H9 (cell line): Measurements from ENCODE around the gene TMEM272. TPM values are rescaled to one million over a fixed set of nuclear protein-coding genes. Genes with fewer than 3 reads are reported as not detected.
"Not testable (repeated sequence)": the region's sequence is repeated elsewhere in the genome, so short reads cannot be mapped to it uniquely, and the experiment has no call there.

Experiments
- DNase-seq: peaks from one replicate; pipeline ENCODE4 v3.0.0-alpha.2; 2017
- H2AFZ ChIP-seq: one replicate; pipeline ENCODE4 v1.6.1; 2013; ENCODE audit warnings: mild to moderate bottlenecking, low read length, control low read depth, moderate library complexity
- H2AK5ac ChIP-seq: 2 replicates; pipeline ENCODE4 v1.6.1; 2013; ENCODE audit warnings: low read length, control low read depth, mixed read lengths; ENCODE audit not compliant: insufficient read length
- H2BK120ac ChIP-seq: one replicate; pipeline ENCODE4 v1.6.1; 2013; ENCODE audit warnings: low read depth, mild to moderate bottlenecking, low read length, control low read depth, inconsistent platforms; ENCODE audit not compliant: poor library complexity, severe bottlenecking
- H2BK12ac ChIP-seq: 2 replicates; pipeline ENCODE4 v1.6.1; 2013; ENCODE audit warnings: low read length, control low read depth, mixed read lengths, low read depth; ENCODE audit not compliant: insufficient read length
- H2BK15ac ChIP-seq: 2 replicates; pipeline ENCODE4 v1.6.1; 2013; ENCODE audit warnings: low read depth, low read length, control low read depth
- H2BK20ac ChIP-seq: one replicate; pipeline ENCODE4 v1.6.1; 2013; ENCODE audit warnings: low read depth, mild to moderate bottlenecking, low read length, control low read depth, inconsistent platforms; ENCODE audit not compliant: poor library complexity, severe bottlenecking
- H2BK5ac ChIP-seq: 2 replicates; pipeline ENCODE4 v1.6.1; 2013; ENCODE audit warnings: low read length, control low read depth, mixed read lengths; ENCODE audit not compliant: insufficient read length
- H3K14ac ChIP-seq: 2 replicates; pipeline ENCODE4 v1.6.1; 2013; ENCODE audit warnings: low read length, control low read depth; ENCODE audit not compliant: insufficient read depth
- H3K18ac ChIP-seq: 2 replicates; pipeline ENCODE4 v1.6.1; 2013; ENCODE audit warnings: low read depth, mild to moderate bottlenecking, mixed read lengths, low read length, control low read depth; ENCODE audit not compliant: insufficient read length
- H3K23ac ChIP-seq: 2 replicates; pipeline ENCODE4 v1.6.1; 2013; ENCODE audit warnings: low read length, control low read depth, mixed read lengths, low read depth; ENCODE audit not compliant: insufficient read length
- H3K23me2 ChIP-seq: 2 replicates; pipeline ENCODE4 v1.6.1; 2013; ENCODE audit warnings: low read depth, mild to moderate bottlenecking, mixed read lengths, low read length, control low read depth; ENCODE audit not compliant: insufficient read length, poor library complexity, severe bottlenecking
- H3K27ac ChIP-seq: 2 replicates; pipeline ENCODE4 v1.5.1; 2013; ENCODE audit warnings: low read length, control low read depth, mixed read lengths, low read depth; ENCODE audit not compliant: insufficient read length
- H3K27me3 ChIP-seq: 2 replicates; pipeline ENCODE4 v1.6.1; 2013; ENCODE audit warnings: low read length, control low read depth, inconsistent platforms; ENCODE audit not compliant: insufficient read depth
- H3K4ac ChIP-seq: 2 replicates; pipeline ENCODE4 v1.6.1; 2013; ENCODE audit warnings: low read depth, mild to moderate bottlenecking, control low read depth, inconsistent platforms, low read length, moderate library complexity
- H3K4me1 ChIP-seq: 2 replicates; pipeline ENCODE4 v1.6.1; 2013; ENCODE audit warnings: low read length, control low read depth, inconsistent platforms; ENCODE audit not compliant: insufficient read depth
- H3K4me2 ChIP-seq: 2 replicates; pipeline ENCODE4 v1.6.1; 2013; ENCODE audit warnings: low read length, control low read depth, mixed read lengths; ENCODE audit not compliant: insufficient read length, insufficient read depth
- H3K56ac ChIP-seq: 2 replicates; pipeline ENCODE4 v1.6.1; 2013; ENCODE audit warnings: low read depth, mild to moderate bottlenecking, mixed read lengths, low read length, control low read depth; ENCODE audit not compliant: insufficient read length
- H3K79me1 ChIP-seq: 2 replicates; pipeline ENCODE4 v1.6.1; 2013; ENCODE audit warnings: low read depth, mild to moderate bottlenecking, moderate library complexity, low read length, control low read depth, inconsistent platforms; ENCODE audit not compliant: insufficient read depth, poor library complexity, severe bottlenecking
- H3K79me2 ChIP-seq: 2 replicates; pipeline ENCODE4 v1.6.1; 2013; ENCODE audit warnings: low read length, control low read depth, inconsistent platforms; ENCODE audit not compliant: insufficient read depth
- H3K9ac ChIP-seq: 2 replicates; pipeline ENCODE4 v1.6.1; 2013; ENCODE audit warnings: low read length, control low read depth, mixed read lengths; ENCODE audit not compliant: insufficient read length; ENCODE audit errors: extremely low read depth
- H3K9me3 ChIP-seq: one replicate; pipeline ENCODE4 v1.6.1; 2013; ENCODE audit warnings: low read depth, low read length, inconsistent platforms; ENCODE audit not compliant: control insufficient read depth
- H3T11ph ChIP-seq: one replicate; pipeline ENCODE4 v1.6.1; 2013; ENCODE audit warnings: mild to moderate bottlenecking, low read length, control low read depth, inconsistent platforms
- H4K20me1 ChIP-seq: one replicate; pipeline ENCODE4 v1.6.1; 2013; ENCODE audit not compliant: control insufficient read depth, insufficient read length, insufficient read depth
- H4K5ac ChIP-seq: 2 replicates; pipeline ENCODE4 v1.6.1; 2013; ENCODE audit warnings: low read depth, mild to moderate bottlenecking, mixed read lengths, low read length, control low read depth; ENCODE audit not compliant: insufficient read length
- H4K8ac ChIP-seq: replicated peaks from 2 replicates; pipeline ENCODE4 v1.6.1; 2013; ENCODE audit warnings: low read length, control low read depth, mixed read lengths, low read depth; ENCODE audit not compliant: insufficient read length
- H4K91ac ChIP-seq: 2 replicates; pipeline ENCODE4 v1.6.1; 2013; ENCODE audit warnings: low read depth, mild to moderate bottlenecking, moderate library complexity, mixed read lengths, low read length, control low read depth; ENCODE audit not compliant: insufficient read length
- H3K27ac Mint-ChIP-seq, 3 experiments: 2 replicates in 2 of 3; 3 replicates in 1 of 3; pipeline ENCODE4 v1.8.0; 2020 to 2021; ENCODE audit warnings: mixed read lengths in 3 of 3, mild to moderate bottlenecking in 1 of 3, moderate library complexity in 1 of 3
- H3K27me3 Mint-ChIP-seq: 2 replicates; pipeline ENCODE4 v1.8.0; 2021; ENCODE audit warnings: low read depth, mild to moderate bottlenecking, moderate library complexity, mixed read lengths
- H3K36me3 Mint-ChIP-seq, 3 experiments: 2 replicates in 2 of 3; 3 replicates in 1 of 3; pipeline ENCODE4 v1.8.0; 2020 to 2021; ENCODE audit warnings: low read depth in 3 of 3, mixed read lengths in 3 of 3; ENCODE audit not compliant: insufficient read depth in 1 of 3
- H3K4me1 Mint-ChIP-seq, 2 experiments: 2 replicates each; pipeline ENCODE4 v1.8.0; 2020; ENCODE audit warnings: mixed read lengths in 2 of 2
- H3K4me3 Mint-ChIP-seq, 2 experiments: 2 replicates in 1 of 2; 3 replicates in 1 of 2; pipeline ENCODE4 v1.8.0; 2020 to 2021; ENCODE audit warnings: mild to moderate bottlenecking in 2 of 2, mixed read lengths in 2 of 2, moderate library complexity in 1 of 2
- H3K9me3 Mint-ChIP-seq, 2 experiments: 2 replicates in 1 of 2; 3 replicates in 1 of 2; pipeline ENCODE4 v1.8.0; 2020; ENCODE audit warnings: mild to moderate bottlenecking in 2 of 2, mixed read lengths in 2 of 2, moderate library complexity in 1 of 2
- CTCF ChIP-seq: fragments of 200-600 bp; sonication (generic); conservative IDR thresholded peaks from 3 replicates; pipeline ENCODE4 v1.8.0; 2021; ENCODE audit warnings: antibody characterized with exemption, mild to moderate bottlenecking
- WGBS: extraction: QIAGEN DNeasy Blood & Tissue Kit; methylation state at CpG from one replicate; pipeline ENCODE4 v1.1.7; 2013; ENCODE audit warnings: missing lambda C conversion rate, low lambda C conversion rate, mixed read lengths; ENCODE audit not compliant: insufficient read length; ENCODE audit errors: extremely low coverage; 5-methylcytosine and 5-hydroxymethylcytosine counted together
- total RNA-seq: library from RNA; stranded (reverse); gene quantifications from 2 replicates; pipeline ENCODE4 v1.2.1, GENCODE V29; 2021

The TMEM272 gene
- total RNA-seq, 1 experiment from 2014 or later: not detected

GRCh38 chr13:51825165-51825592 lies 19.8 kb downstream of the TMEM272 start:
- no peak overlapping the region for H2BK15ac ChIP-seq
- H2BK5ac ChIP-seq: no peak overlapping the region
- peaks cover 2% of the 10 kb centered on the region; the same call in 1 of the 2 replicates for H3K27me3 ChIP-seq
- Mint-ChIP-seq H3K36me3 (no peaks in the 10 kb centered on the region), H3K4me3 (no peak overlapping the region; a peak in 1 of 5 replicates), H3K27me3 (peaks cover 2% of the 10 kb centered on the region), H3K4me1 (peaks cover 13 to 17% of the 10 kb centered on the region in 2 experiments), H3K27ac (no peak overlapping the region), H3K9me3 (no peaks in the 10 kb centered on the region)
- H3K14ac ChIP-seq: no peak overlapping the region
- H2BK20ac ChIP-seq: no peak overlapping the region
- H3K79me2 ChIP-seq: no peaks in the 10 kb centered on the region
- DNase-seq: no peak
- no peak overlapping the region for H4K8ac ChIP-seq
- H4K5ac ChIP-seq: no peak overlapping the region
- H3K56ac ChIP-seq: no peak overlapping the region
- no peaks in the 10 kb centered on the region for H3K79me1 ChIP-seq
- no CpG with 5 or more reads among the region's 2 CpGs for WGBS
- no peak overlapping the region for H3K18ac ChIP-seq
- no peak overlapping the region for H3K4ac ChIP-seq
- H4K20me1 ChIP-seq: no peaks in the 10 kb centered on the region
- H3T11ph ChIP-seq: no peak overlapping the region
- H3K9me3 ChIP-seq: no peaks in the 10 kb centered on the region
- no peaks in the 10 kb centered on the region for H3K23me2 ChIP-seq
- H2BK120ac ChIP-seq: no peak overlapping the region
- H4K91ac ChIP-seq: no peak overlapping the region
- H2AFZ ChIP-seq: no peak overlapping the region
- H3K27ac ChIP-seq: no peak overlapping the region
- H3K23ac ChIP-seq: no peak overlapping the region
- H3K4me1 ChIP-seq: no peaks in the 10 kb centered on the region
- H2BK12ac ChIP-seq: no peak overlapping the region
- H3K4me2 ChIP-seq: no peak overlapping the region
- TF ChIP-seq CTCF: no peak
- H3K9ac ChIP-seq: no peak overlapping the region
- H2AK5ac ChIP-seq: no peak overlapping the region

GRCh38 chr13:51824712-51825111 lies 20.3 kb downstream of the TMEM272 start:
- H3K4ac ChIP-seq, H3K27ac Mint-ChIP-seq, H2AK5ac ChIP-seq, H3K4me3 Mint-ChIP-seq, H3K4me1 ChIP-seq, H3K18ac ChIP-seq, H3K27ac ChIP-seq, H3K79me2 ChIP-seq, H3K27me3 ChIP-seq, DNase-seq, H2BK12ac ChIP-seq, H4K8ac ChIP-seq, H3K9me3 ChIP-seq, H4K91ac ChIP-seq, H3K9ac ChIP-seq, H3K9me3 Mint-ChIP-seq, H3K27me3 Mint-ChIP-seq, H2BK5ac ChIP-seq, H3K36me3 Mint-ChIP-seq, H2BK120ac ChIP-seq, H2BK20ac ChIP-seq, H3K23me2 ChIP-seq, H3K56ac ChIP-seq, H4K5ac ChIP-seq, H2AFZ ChIP-seq, H2BK15ac ChIP-seq, H3T11ph ChIP-seq, H4K20me1 ChIP-seq, H3K79me1 ChIP-seq, H3K4me2 ChIP-seq, H3K23ac ChIP-seq, H3K14ac ChIP-seq: not testable (repeated sequence)
- H3K4me1 Mint-ChIP-seq: peaks cover 9 to 13% of the 10 kb centered on the region in 2 experiments
- no CpG with 5 or more reads among the region's 11 CpGs for WGBS
